WTC11 (cell line): ENCODE measurements around the gene EPHA2.

Source experiments
- CREB1 ChIP-seq: sonication (generic); formaldehyde crosslinking; IDR thresholded peaks from 2 replicates; pipeline ENCODE4 v1.8.0; 2023; ENCODE audit warnings: mild to moderate bottlenecking, missing genetic modification reagents
- CREM ChIP-seq: sonication (generic); formaldehyde crosslinking; IDR thresholded peaks from 2 replicates; pipeline ENCODE4 v1.8.1; 2022; ENCODE audit warnings: mild to moderate bottlenecking, missing genetic modification reagents, moderate library complexity
- CTCF ChIP-seq: fragments of 200-600 bp; IDR thresholded peaks from 2 replicates; pipeline ENCODE4 v1.8.0; 2022; ENCODE audit warnings: antibody characterized with exemption
- ETV6 ChIP-seq: sonication (generic); formaldehyde crosslinking; IDR thresholded peaks from 2 replicates; pipeline ENCODE4 v1.8.1; 2022; ENCODE audit warnings: mild to moderate bottlenecking, missing genetic modification reagents
- MAX ChIP-seq: sonication (generic); formaldehyde crosslinking; IDR thresholded peaks from 2 replicates; pipeline ENCODE4 v1.8.0; 2022; ENCODE audit warnings: mild to moderate bottlenecking, missing genetic modification reagents
- NR2C2 ChIP-seq: sonication (generic); formaldehyde crosslinking; IDR thresholded peaks from 2 replicates; pipeline ENCODE4 v1.8.0; 2022; ENCODE audit warnings: mild to moderate bottlenecking, missing genetic modification reagents
- PRDM15 ChIP-seq: sonication (generic); formaldehyde crosslinking; IDR thresholded peaks from 2 replicates; pipeline ENCODE4 v1.8.0; 2022; ENCODE audit warnings: missing genetic modification reagents
- USF2 ChIP-seq: sonication (generic); formaldehyde crosslinking; IDR thresholded peaks from 2 replicates; pipeline ENCODE4 v1.8.1; 2023; ENCODE audit warnings: mild to moderate bottlenecking, missing genetic modification reagents, moderate library complexity
- ZNF121 ChIP-seq: sonication (generic); formaldehyde crosslinking; IDR thresholded peaks from 2 replicates; pipeline ENCODE4 v1.8.0; 2023; ENCODE audit warnings: missing genetic modification reagents
- ZNF423 ChIP-seq: fragments of 250-450 bp; sonication (Bioruptor Pico); IDR thresholded peaks from 2 replicates; pipeline ENCODE4 v2.1.2; 2022; ENCODE audit warnings: mild to moderate bottlenecking, moderate library complexity

GRCh38 chr1:16083486-16083885, 72.4 kb downstream of the EPHA2 start:
- no peak for TF ChIP-seq CTCF
- TF ChIP-seq MAX (CRISPR knock-in tag): no peak
- TF ChIP-seq USF2: no peak
- TF ChIP-seq CREB1 (CRISPR knock-in tag): no peak
- TF ChIP-seq PRDM15: no peak
- TF ChIP-seq ZNF121 (CRISPR knock-in tag): no peak
- no peak for TF ChIP-seq ETV6
- no peak for TF ChIP-seq CREM (CRISPR knock-in tag)
- no peak for TF ChIP-seq ZNF423 (CRISPR knock-in tag)
- TF ChIP-seq NR2C2 (CRISPR knock-in tag): no peak
